ENCODE results near the gene SCAPER.

Gene SCAPER, protein sequence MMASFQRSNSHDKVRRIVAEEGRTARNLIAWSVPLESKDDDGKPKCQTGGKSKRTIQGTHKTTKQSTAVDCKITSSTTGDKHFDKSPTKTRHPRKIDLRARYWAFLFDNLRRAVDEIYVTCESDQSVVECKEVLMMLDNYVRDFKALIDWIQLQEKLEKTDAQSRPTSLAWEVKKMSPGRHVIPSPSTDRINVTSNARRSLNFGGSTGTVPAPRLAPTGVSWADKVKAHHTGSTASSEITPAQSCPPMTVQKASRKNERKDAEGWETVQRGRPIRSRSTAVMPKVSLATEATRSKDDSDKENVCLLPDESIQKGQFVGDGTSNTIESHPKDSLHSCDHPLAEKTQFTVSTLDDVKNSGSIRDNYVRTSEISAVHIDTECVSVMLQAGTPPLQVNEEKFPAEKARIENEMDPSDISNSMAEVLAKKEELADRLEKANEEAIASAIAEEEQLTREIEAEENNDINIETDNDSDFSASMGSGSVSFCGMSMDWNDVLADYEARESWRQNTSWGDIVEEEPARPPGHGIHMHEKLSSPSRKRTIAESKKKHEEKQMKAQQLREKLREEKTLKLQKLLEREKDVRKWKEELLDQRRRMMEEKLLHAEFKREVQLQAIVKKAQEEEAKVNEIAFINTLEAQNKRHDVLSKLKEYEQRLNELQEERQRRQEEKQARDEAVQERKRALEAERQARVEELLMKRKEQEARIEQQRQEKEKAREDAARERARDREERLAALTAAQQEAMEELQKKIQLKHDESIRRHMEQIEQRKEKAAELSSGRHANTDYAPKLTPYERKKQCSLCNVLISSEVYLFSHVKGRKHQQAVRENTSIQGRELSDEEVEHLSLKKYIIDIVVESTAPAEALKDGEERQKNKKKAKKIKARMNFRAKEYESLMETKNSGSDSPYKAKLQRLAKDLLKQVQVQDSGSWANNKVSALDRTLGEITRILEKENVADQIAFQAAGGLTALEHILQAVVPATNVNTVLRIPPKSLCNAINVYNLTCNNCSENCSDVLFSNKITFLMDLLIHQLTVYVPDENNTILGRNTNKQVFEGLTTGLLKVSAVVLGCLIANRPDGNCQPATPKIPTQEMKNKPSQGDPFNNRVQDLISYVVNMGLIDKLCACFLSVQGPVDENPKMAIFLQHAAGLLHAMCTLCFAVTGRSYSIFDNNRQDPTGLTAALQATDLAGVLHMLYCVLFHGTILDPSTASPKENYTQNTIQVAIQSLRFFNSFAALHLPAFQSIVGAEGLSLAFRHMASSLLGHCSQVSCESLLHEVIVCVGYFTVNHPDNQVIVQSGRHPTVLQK (N-terminal part only)

GRCh38 chr15:76905013-76905839 lies at the start of gene SCAPER:
SCAPER (minus strand) TSS chr15:76905340; CDS start chr15:76883817, 21,523 bp downstream.
- DNase-seq, result peak; percentile 93

GRCh38 chr15:76954744-76955143 lies 49.6 kb upstream of the SCAPER start:
- no peak for DNase-seq

GRCh38 chr15:76953913-76954312 lies 48.8 kb upstream of the SCAPER start:
- no peak for DNase-seq

GRCh38 chr15:76951220-76951619 lies 46.1 kb upstream of the SCAPER start:
- DNase-seq, result no peak

DNA sequence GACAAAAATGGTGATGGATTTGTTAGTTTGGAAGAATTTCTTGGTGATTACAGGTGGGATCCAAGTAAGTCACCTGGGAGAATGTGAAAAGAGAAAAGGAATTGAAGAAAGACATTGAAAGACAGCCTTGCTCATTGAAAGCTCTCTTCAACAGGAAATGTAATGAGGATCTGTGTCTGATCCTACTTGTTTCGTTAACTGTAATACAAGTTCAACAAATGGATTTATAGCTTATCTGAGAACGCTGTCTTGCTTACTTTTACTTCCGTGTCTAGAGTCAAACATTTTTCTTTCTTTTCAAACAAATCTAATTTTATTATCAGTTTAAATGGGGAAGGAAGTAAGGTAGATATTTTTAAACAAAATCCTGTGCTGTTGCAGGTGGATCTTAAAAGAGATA lies 42.3 kb upstream of the SCAPER start:
- no peak for DNase-seq

DNA sequence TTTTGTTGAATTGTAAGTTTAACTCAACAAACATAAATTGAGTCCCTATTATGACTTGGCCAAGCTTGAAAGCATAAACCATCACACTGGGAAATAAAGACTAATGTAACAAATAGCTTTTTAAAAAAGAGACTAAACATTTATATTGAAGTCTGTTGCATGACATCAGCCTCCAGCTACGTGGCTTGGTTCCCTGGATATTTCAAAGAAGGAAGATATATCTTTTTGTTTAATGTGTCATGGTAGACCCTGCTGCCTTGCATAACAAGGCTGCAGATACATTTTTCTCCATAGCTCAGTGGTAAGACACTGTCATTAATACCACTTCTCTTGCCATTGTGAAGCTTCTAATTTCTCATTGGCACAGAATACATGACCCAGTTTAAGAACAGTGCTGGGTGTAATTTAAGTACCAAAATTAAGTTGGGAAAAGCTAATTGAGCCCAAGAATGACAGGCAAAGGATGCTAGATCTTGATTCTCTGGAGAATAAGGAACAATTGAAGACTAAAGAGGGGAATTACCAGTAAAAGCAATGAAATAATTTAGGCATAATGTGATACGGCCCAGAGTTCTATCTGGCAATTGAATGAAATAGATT lies 40.5 kb upstream of the SCAPER start:
- DNase-seq, result no peak

DNA sequence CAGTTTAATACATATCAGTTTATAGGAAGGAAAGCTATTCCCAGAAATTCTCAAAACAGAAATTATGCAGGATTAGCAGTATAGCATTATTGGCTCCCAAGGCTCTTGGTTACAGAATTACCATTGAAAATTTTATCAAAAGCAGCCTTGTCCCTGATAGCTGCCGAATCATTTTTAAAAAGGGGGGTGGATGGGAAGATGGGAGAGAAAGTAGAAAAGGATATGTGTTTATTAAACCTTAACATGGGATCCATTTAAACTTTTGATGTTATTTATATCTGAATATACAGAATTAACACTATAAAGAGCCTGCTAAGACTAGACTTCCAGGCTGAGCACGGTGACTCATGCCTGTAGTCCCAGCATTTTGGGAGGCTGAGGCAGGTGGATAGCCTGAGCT lies 37.2 kb upstream of the SCAPER start:
- no peak for DNase-seq

DNA sequence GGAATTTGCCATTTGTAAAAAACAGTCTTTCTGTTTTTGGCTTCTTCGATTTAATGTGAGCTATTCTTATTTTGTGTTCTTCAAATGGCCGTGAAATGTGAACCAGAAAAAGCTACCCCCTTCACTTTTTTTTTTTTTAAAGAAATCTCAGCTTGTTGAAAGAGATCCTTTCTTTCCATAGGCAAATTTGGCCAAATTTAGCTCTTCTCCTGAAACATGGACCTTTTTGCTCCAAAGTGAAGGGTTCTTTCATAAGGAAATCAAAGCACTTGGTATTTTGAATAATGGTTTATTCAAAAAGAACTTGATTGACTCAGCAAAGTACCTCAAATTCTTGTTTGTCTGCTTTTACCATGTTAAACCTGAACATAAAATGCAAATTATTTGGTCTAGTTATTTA lies 36.5 kb upstream of the SCAPER start:
- no peak for DNase-seq

- DNase-seq, result no peak
These were observed 34.6 kb upstream of the SCAPER start for GRCh38 chr15:76939715-76940114.

GRCh38 chr15:76938752-76939151 lies 33.6 kb upstream of the SCAPER start:
- no peak for DNase-seq

- no peak for DNase-seq
These were observed 31.5 kb upstream of the SCAPER start for GRCh38 chr15:76936671-76937070.

GRCh38 chr15:76935620-76936019 lies 30.5 kb upstream of the SCAPER start:
- no peak for DNase-seq

DNA sequence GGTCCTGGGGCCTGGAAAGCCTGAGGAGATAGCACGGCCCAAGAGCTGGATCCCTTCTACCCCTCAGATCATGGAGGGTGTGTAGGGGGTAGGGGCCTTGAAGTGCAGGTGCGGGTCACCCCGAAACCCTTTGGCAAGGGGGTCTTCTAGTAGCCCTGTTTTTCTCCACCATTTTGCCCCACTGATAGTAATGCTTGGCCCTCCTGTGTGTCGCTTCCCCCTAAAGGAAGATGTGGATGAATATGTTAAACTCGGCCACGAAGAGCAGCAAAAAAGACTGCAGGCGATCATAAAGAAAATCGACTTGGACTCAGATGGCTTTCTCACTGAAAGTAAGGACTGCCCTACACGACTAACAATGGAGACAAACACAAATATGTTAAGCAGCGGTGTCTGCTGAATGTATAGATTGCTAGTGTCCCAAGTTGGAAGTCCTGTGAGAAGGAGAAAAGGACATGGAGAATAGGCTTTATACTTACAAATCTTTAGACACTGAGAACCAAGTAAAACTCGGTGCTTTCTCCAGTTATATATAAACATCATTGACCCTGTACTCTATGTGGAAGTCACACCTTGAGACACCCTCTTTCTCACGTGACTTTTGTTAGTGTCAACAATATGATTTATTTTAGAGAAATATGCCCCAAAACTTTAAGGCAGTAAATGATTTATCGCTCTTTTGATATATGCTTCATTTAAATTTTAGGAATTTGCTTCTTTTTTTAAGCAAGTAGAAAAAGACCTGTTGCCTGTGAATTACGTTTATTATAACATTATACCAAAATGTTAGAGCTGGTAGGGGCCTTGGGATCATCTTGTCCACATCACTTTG lies 27.2 kb upstream of the SCAPER start:
- no peak for DNase-seq

GRCh38 chr15:76931397-76932134 lies 26.4 kb upstream of the SCAPER start, which contains the start of gene RCN2:
RCN2 (plus strand) TSS chr15:76931749; CDS start chr15:76931842, 93 bp downstream.
- DNase-seq, result peak; percentile 95

DNA sequence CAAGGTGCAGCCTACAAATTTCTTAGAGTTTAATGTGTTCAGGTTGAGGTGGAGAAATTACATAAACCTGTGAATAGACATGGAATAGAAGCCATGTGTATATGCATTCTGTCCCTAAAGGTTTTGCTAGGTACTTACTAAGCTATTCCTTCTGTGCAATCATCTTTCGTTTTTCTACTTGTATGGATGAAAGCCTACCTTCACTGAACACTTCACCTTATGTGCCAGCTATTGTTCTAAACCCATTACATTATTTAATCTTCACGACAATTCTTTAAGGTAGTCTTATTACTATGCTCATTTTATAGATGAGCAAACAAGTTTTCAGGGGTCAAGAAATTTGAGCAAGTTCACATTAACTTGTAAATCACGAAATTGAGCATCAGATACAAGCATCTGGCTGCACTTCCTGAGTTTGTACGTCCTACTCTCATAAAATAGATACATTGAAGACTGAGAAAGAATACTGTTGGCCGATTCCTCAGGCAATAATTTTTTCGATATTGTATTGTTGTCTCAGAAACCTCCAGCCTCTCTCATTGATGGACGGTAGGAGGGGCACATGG lies 25.8 kb upstream of the SCAPER start:
- no peak for DNase-seq

GRCh38 chr15:76929011-76929760 lies 24.0 kb upstream of the SCAPER start:
- DNase-seq, result no peak

GRCh38 chr15:76928201-76928600 lies 23.1 kb upstream of the SCAPER start:
- no peak for DNase-seq

DNA sequence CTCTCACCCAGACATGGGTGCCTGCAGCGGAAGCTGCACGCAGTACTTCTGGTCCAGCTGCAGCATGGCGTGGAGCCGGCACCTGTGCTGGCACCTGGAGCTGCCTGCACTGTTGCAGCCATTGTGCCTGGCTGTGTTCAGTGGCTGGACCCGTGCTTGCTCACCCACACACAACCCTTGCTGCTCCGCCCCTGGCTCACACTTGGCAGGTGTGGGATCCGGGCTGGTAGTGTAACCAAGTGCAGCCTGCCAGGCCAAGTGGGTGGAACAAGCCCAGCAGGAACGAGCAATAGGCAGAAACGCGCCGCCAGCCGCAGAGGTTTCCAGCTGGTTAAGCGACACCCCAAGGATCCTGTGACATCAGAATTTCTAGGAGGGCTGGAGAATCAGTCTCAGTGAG lies 11.2 kb upstream of the SCAPER start:
- DNase-seq, result no peak

DNA sequence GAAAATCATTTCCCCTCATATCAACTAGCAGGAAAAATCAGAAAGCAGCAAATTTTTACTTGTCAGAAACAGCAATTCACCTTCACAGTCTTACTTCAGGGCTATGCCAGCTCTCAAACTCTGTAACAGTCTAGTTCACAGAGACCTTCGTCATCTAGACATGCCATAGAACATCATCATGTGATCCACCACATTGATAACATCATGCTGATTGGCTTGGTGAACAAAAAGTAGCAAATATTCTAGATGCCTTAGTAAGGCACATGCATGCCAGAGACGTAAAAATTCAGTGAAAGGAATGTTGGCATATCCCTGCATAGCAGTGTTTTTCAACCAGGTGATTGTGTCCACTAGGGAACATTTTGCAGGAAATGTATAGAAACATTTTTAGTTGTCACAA lies 8.6 kb upstream of the SCAPER start:
- no peak for DNase-seq

Measured in right forelimb (tissue), 1 donor.